Central memory CD8-positive, alpha-beta T cell (primary cell): ENCODE data around the gene HLTF.

ENCODE experiments used
- ATAC-seq: fragments of 150-1000 bp; cut with Tn5 transposase; replicated peaks from 2 replicates; pipeline ENCODE4 v1.10.0; 2022; ENCODE audit warnings: mild to moderate bottlenecking, moderate FRiP score, moderate number of reproducible peaks; ENCODE audit not compliant: poor library complexity, severe bottlenecking; ENCODE audit errors: extremely low read depth
- DNase-seq, 2 donors: peaks; one replicate each; pipeline ENCODE4 v3.0.0; 2021; ENCODE audit warnings: low spot score in 2 of 2
- H3K27ac Mint-ChIP-seq: one replicate; pipeline ENCODE4 v1.8.0; 2022; ENCODE audit warnings: low read depth, mild to moderate bottlenecking, moderate library complexity, mixed read lengths
- H3K27me3 Mint-ChIP-seq: one replicate; pipeline ENCODE4 v1.8.0; 2022; ENCODE audit warnings: mixed read lengths
- H3K36me3 Mint-ChIP-seq: one replicate; pipeline ENCODE4 v1.8.0; 2022; ENCODE audit warnings: mild to moderate bottlenecking, moderate library complexity, mixed read lengths; ENCODE audit not compliant: insufficient read depth
- H3K4me1 Mint-ChIP-seq: one replicate; pipeline ENCODE4 v1.8.0; 2022; ENCODE audit warnings: mixed read lengths
- H3K4me3 Mint-ChIP-seq: one replicate; pipeline ENCODE4 v1.8.0; 2022; ENCODE audit warnings: mild to moderate bottlenecking, moderate library complexity, mixed read lengths
- H3K9me3 Mint-ChIP-seq: one replicate; pipeline ENCODE4 v1.8.0; 2022; ENCODE audit warnings: mixed read lengths

Gene HLTF

DNA sequence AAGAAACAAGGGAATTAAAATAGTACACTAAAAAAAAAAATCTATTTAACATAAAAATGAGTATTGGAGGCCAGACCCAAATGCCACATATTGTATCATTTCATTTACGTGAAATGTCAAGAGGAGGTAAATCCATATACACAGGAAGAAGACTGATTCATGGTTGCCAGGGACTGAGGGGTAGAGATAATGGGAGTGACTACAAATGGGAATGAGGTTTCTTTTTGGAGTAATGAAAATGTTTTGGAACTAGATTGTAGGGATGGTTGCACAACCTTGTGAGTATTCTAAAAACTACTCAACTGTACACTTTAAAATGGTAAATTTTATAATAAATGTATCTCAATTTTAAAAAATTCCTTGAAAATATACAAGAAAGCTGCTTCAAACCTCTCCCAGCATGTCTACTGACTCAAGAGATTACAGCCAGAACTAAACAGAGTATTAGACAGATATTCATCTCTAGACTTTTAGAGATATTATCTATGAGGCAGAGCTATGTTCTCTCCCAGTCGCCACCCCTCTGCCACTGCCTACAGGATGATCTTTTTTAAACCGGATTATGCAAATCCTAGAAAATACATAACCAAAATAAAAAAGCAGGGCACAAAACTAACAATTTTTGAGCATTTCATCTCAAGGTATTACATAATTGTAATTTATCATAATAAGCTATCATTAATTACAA lies 6.2 kb downstream of the HLTF start:
- no peak overlapping the region for H3K4me3 Mint-ChIP-seq
- no peaks in the 10 kb centered on the region for H3K9me3 Mint-ChIP-seq
- no peaks in the 10 kb centered on the region for H3K27me3 Mint-ChIP-seq
- ATAC-seq, result no peak
- H3K36me3 Mint-ChIP-seq, result peaks cover 8% of the 10 kb centered on the region
- H3K27ac Mint-ChIP-seq, result no peak overlapping the region
- H3K4me1 Mint-ChIP-seq, result peaks cover 13% of the 10 kb centered on the region
- no peak for DNase-seq

DNA sequence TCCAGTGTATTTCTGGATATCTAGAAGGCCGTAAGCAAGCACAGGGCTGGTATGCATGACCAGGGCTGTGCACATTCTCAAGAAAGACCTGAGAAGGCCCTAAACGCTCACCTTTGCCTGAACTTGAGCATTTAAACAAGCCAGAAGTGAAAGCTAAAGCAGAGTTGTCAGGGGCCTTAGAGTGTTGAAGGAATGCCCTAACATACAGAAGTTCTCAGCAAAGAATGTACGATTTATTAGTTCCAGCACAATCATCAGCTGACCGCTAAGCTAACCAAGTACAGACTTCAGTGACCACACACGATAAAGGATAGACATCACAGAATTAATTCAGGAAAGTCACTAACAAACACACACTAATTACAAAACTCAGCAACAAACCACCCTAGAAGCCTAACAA lies 8.7 kb downstream of the HLTF start:
- Mint-ChIP-seq H3K9me3 (no peaks in the 10 kb centered on the region), H3K27ac (no peak overlapping the region), H3K4me3 (no peak overlapping the region), H3K36me3 (peaks cover 13% of the 10 kb centered on the region), H3K4me1 (no peaks in the 10 kb centered on the region), H3K27me3 (no peaks in the 10 kb centered on the region)
- no peak for DNase-seq
- no peak for ATAC-seq

DNA sequence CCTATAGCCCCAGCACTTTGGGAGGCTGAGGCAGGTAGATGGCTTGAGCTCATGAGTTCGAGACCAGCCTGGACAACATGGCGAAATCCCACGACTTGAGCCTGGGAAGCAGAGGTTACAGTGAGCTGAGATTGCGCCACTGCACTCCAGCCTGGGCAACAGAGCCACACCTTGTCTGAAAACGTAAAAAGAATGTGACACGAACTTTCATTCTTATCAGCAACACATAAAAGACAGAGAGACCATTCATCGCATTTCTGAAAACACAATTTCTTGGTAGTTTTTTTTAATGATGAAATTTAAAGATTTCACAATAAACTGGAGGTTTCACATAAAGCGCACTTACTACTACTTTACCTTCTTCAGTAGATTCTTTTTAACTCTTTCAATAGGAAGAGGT lies 18.4 kb downstream of the HLTF start:
- Mint-ChIP-seq H3K27ac (no peak overlapping the region), H3K9me3 (no peaks in the 10 kb centered on the region), H3K36me3 (peaks cover 21% of the 10 kb centered on the region), H3K4me1 (no peaks in the 10 kb centered on the region), H3K4me3 (no peak overlapping the region), H3K27me3 (no peaks in the 10 kb centered on the region)
- no peak for ATAC-seq
- no peak for DNase-seq

DNA sequence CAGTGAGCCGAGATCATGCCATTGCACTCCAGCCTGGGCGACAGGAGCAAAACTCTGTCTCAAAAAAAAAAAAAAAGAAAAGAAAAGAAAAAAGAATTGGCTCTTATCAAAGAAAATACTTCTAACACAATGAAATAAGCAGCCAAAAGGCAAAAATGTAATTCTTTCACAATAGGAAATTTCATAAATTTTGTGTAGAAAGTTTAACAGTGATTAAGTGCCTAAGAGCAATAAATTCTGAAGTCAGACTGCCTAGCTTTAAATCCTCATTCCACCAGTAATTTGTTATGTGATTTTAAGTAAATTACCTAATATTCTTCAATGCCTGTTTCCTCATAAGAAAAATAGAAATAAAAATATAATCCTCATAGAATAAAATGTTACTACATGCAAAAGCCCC lies 24.6 kb downstream of the HLTF start:
- no peak for ATAC-seq
- Mint-ChIP-seq H3K9me3 (no peaks in the 10 kb centered on the region), H3K36me3 (peaks cover 21% of the 10 kb centered on the region), H3K4me3 (no peak overlapping the region), H3K4me1 (no peaks in the 10 kb centered on the region), H3K27ac (no peak overlapping the region), H3K27me3 (no peaks in the 10 kb centered on the region)
- no peak for DNase-seq

DNA sequence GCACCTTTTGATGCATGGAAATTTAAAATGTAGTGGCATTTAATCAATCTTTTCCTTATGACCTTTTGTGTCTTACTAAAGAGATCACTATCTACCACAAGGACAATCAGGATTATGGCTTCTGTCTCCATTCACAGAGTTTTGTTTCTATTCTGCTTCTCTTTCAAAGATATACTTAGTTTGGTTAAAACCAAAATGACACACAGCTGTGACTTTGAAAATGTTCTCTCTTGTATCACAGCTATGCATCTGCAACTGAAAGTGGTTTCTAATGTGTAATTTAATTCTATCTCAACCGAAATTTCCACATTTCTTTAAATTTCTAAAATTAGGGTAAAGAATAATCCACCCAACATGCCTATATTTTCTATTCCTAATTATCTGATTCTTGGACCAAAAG lies 27.7 kb downstream of the HLTF start:
- H3K27ac Mint-ChIP-seq, result no peak overlapping the region
- H3K36me3 Mint-ChIP-seq, result peaks cover 26% of the 10 kb centered on the region

DNA sequence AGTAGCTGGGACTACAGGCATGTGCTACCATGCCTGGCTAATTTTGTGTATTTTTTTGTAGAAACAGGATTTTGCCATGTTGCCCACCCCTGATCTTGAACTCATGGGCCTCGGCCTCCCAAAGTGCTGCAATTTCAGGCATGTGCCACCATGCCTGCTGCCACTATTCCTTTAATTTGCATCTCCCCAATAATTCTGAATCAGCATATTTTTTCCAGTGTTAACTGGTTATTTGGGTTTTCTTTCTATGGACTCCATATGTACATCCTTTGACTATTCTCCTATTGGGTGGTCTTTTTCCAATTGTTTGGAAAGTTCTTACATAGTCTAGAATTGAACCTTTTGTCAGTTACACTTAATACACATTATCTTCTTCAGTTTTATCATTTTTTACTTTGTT lies 28.1 kb downstream of the HLTF start:
- Mint-ChIP-seq H3K27me3 (no peaks in the 10 kb centered on the region), H3K4me3 (no peak overlapping the region), H3K27ac (no peak overlapping the region), H3K36me3 (peaks cover 25% of the 10 kb centered on the region), H3K4me1 (no peaks in the 10 kb centered on the region), H3K9me3 (no peaks in the 10 kb centered on the region)
- DNase-seq (no peak), ATAC-seq (no peak)

More for the DNA sequence above, 27.7 kb downstream of the HLTF start:
- no peaks in the 10 kb centered on the region for H3K27me3 Mint-ChIP-seq
- DNase-seq (no peak), ATAC-seq (no peak)
- H3K4me1 Mint-ChIP-seq, result no peaks in the 10 kb centered on the region
- H3K4me3 Mint-ChIP-seq, result no peak overlapping the region
- H3K9me3 Mint-ChIP-seq, result no peaks in the 10 kb centered on the region

DNA sequence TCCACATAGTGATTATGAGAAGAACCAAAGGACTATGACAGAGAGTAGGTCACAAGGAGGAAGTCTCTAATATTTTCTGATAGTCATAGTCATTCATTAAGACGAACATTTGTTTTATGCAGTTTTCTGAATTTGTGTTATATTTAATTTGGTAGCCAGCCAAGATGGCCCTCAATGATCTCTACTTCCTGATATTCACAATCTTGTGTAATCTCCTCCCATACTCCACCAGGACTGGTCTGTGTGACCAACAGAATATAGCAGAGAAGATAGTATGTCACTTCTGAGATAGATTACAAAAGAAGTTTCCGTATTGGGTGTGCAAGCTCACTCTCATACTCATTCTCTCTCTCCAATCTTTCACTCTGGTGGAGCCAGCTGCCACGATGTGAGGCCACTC lies 30.8 kb downstream of the HLTF start:
- Mint-ChIP-seq H3K27ac (no peak overlapping the region), H3K9me3 (no peaks in the 10 kb centered on the region), H3K36me3 (peaks cover 30% of the 10 kb centered on the region), H3K4me3 (no peak overlapping the region), H3K4me1 (no peaks in the 10 kb centered on the region), H3K27me3 (no peaks in the 10 kb centered on the region)
- ATAC-seq, result no peak
- DNase-seq, result no peak

DNA sequence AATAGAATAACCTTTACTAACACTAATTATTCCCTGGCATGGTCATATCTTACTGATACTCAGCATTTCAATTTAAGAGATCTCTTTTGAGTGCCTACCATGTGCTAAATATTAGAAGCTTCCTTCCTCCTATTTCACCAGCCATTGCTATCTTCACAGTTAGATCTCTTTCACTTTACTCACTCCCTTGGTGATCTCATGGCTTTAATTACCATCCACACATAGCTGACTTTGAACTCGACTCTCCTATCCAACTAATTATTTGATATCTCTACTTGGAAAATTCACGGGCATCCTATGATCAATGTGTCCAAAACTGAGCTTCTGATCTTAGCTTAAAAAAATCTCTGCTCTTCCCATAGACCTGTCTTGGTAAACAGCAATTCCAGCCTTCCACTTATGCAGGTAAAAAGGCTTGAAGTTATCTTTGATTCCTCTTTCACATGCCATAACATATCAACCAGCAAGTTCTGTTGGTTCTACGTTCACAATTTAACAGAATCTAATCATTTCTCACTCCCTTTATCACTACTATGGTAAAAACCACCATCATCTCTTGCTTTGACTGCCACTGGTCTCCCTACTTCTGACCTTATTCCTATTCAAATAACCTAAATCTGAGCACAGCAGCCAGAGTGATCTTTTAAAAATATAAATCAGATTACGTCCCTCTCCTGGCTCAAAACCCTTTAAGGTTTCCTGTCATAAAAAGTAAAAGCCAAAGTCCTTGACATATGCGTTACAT lies 41.8 kb downstream of the HLTF start:
- ATAC-seq (no peak), DNase-seq (no peak)
- Mint-ChIP-seq H3K4me3 (no peak overlapping the region), H3K4me1 (peaks cover 21% of the 10 kb centered on the region), H3K36me3 (peaks cover 16% of the 10 kb centered on the region), H3K27me3 (no peaks in the 10 kb centered on the region), H3K27ac (no peak overlapping the region), H3K9me3 (no peaks in the 10 kb centered on the region)

DNA sequence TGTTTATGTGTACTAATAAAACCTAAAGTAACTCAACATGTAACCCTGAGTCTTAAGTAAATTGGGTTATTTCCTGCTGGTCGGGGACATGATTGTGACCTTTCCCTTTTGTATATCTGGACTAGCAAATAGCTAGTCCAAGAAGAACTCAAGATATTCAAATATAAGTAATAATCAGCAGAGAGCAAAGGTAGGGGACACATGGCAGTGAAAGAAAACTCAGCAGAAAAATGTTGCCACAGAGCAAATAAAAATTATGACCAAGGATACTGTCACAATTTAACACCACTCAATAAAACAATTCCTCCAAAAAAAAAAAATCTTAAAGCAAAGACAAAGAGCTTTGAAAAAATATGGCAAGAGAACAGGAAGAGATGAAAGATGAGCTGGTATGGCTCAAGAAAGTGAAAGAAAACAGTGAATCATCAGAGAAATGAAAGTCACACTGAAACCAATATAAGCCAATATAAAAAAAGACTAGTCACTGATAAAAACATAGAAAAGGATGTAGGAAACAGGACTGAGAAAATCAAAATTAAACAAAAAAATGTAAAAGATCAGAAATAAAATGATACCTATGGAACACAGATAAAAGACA lies 43.4 kb downstream of the HLTF start:
- DNase-seq, result no peak
- H3K36me3 Mint-ChIP-seq, result peaks cover 17% of the 10 kb centered on the region
- no peak for ATAC-seq
- peak overlapping the region; percentile 10 for H3K4me3 Mint-ChIP-seq
- no peaks in the 10 kb centered on the region for H3K9me3 Mint-ChIP-seq
- peak overlapping the region; percentile 80 for H3K27ac Mint-ChIP-seq
- peaks cover 21% of the 10 kb centered on the region for H3K4me1 Mint-ChIP-seq
- no peaks in the 10 kb centered on the region for H3K27me3 Mint-ChIP-seq

DNA sequence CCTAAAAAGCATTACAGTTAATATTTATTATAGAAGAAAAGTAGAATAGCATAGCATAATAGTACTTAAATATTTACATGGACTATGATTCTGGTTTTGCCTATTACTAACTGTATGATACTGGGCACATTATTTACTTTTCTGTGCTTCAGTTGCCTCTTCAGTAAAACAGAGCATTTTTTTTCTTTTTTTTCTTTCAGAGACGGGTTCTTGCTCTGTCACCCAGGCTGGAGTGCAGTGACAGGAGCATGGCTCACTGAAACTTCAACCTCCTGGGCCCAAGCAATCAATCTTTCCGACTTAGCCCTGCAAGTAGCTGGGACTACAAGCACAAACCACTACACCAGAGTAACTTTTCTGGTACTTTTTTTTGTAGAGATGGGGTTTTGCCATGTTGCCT lies 48.0 kb downstream of the HLTF start:
- H3K9me3 Mint-ChIP-seq, result no peaks in the 10 kb centered on the region
- ATAC-seq, result no peak
- H3K27ac Mint-ChIP-seq, result no peak overlapping the region
- H3K4me1 Mint-ChIP-seq, result peaks cover 12% of the 10 kb centered on the region
- H3K36me3 Mint-ChIP-seq, result peaks cover 19% of the 10 kb centered on the region
- DNase-seq, result no peak
- H3K27me3 Mint-ChIP-seq, result no peaks in the 10 kb centered on the region
- no peak overlapping the region for H3K4me3 Mint-ChIP-seq

DNA sequence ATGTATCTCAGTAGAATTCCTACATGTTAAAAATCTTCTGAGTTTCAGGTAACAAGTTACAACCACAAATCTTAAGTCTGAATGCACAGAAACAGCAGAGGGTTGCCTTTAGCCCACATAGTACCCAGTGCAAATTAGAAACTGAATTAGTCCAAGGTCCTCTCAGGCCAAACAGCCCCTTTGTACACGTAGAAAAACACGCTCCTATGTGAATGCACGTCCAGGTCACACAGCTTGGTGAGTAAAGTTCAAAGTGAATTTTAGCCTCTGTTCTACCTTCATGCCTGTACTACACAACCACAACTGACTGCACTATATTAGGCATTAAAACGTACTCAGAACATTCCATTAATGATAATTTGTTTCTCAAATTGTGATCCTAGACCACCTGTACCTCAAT lies 48.6 kb downstream of the HLTF start:
- DNase-seq (no peak), ATAC-seq (no peak)
- Mint-ChIP-seq H3K4me3 (no peak overlapping the region), H3K27me3 (no peaks in the 10 kb centered on the region), H3K36me3 (peaks cover 19% of the 10 kb centered on the region), H3K9me3 (no peaks in the 10 kb centered on the region), H3K27ac (no peak overlapping the region), H3K4me1 (peaks cover 6% of the 10 kb centered on the region)

DNA sequence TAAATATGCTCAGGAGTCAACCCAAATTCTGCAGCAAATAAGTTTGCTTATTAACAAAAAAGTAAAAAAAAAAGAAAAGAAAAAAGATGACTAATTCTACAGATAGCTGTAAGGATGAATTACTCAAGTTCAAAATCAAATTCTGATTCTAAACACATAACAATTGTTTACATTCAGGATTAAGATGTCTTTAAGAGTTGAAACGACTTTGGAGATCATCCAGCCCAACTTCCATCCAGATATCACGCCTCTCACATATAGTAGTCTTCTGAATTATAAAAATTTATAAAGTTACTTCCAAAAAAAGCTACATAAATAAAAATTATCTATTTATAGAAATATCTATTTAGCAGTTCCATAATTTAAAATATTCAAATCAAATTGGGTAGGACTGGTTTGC lies 55.2 kb downstream of the HLTF start:
- Mint-ChIP-seq H3K4me3 (no peak overlapping the region), H3K27ac (no peak overlapping the region), H3K4me1 (peaks cover 5% of the 10 kb centered on the region), H3K27me3 (no peaks in the 10 kb centered on the region), H3K9me3 (no peaks in the 10 kb centered on the region), H3K36me3 (peaks cover 25% of the 10 kb centered on the region)
- no peak for ATAC-seq
- no peak for DNase-seq

DNA sequence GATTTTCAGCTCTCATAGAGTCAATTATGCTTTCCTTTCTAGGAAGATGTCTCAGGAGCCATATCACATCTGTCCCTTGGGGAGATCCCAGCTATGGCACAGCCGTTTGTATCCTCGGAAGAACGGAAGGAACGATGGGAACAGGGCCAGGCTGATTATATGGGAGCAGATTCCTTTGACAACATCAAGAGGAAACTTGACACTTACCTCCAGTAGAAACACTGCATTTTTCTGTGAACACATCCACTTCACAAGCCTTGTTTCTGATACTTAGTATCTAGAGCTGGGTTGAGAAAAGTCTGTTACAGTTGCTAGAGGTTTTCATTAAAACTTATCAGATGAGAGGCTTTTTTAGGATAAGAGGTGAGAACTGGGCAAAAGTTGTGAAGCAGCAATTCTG lies 59.6 kb downstream of the HLTF start:
- Mint-ChIP-seq H3K27ac (peak overlapping the region; percentile 48), H3K27me3 (no peaks in the 10 kb centered on the region), H3K36me3 (peaks cover 38% of the 10 kb centered on the region), H3K9me3 (no peaks in the 10 kb centered on the region), H3K4me3 (no peak overlapping the region), H3K4me1 (peaks cover 9% of the 10 kb centered on the region)
- no peak for ATAC-seq
- DNase-seq, result no peak
